B cell (primary cell): ENCODE measurements around the gene TTYH1.

Source experiments
- CTCF ChIP-seq: fragments of 200-600 bp; IDR thresholded peaks from one replicate; pipeline ENCODE4 v1.8.0; 2022; ENCODE audit warnings: antibody characterized with exemption, mild to moderate bottlenecking
- EZH2 ChIP-seq: IDR thresholded peaks from 2 replicates; pipeline ENCODE4 v1.6.1; 2012; ENCODE audit warnings: borderline replicate concordance, low read depth, mild to moderate bottlenecking, moderate library complexity, low read length; ENCODE audit not compliant: insufficient read depth, poor library complexity, severe bottlenecking

GRCh38 chr19:54432144-54432738 lies 17.0 kb downstream of the TTYH1 start:
- TF ChIP-seq CTCF (no peak), EZH2 (no peak)
